K562 (cell line): ENCODE results near the gene RHBDF2. TPM values are rescaled to one million over a fixed set of nuclear protein-coding genes. Genes with fewer than 3 reads are reported as not detected.

Experiments
- ATF3 ChIP-seq, 2 experiments: fragments of 450-650 bp in 1 of 2; sonication (generic) in 1 of 2; formaldehyde crosslinking in 1 of 2; IDR thresholded peaks in 1 of 2; conservative IDR thresholded peaks in 1 of 2; 2 replicates each; pipeline versions ENCODE4 v1.6.1 to v1.8.1; 2016 to 2023; ENCODE audit warnings: mild to moderate bottlenecking in 2 of 2, moderate library complexity in 2 of 2, inconsistent platforms in 1 of 2, missing genetic modification reagents in 1 of 2
- ATF7 ChIP-seq: fragments of 450-650 bp; IDR thresholded peaks from 2 replicates; pipeline ENCODE4 v1.7.1; 2014; ENCODE audit warnings: mild to moderate bottlenecking, moderate library complexity
- CREB1 ChIP-seq, 2 experiments: sonication (generic) in 1 of 2; formaldehyde crosslinking in 1 of 2; IDR thresholded peaks; 2 replicates each; pipeline versions ENCODE4 v1.6.1 to v1.8.0; 2012 to 2022; ENCODE audit warnings: inconsistent platforms in 1 of 2, mild to moderate bottlenecking in 1 of 2, missing genetic modification reagents in 1 of 2, moderate library complexity in 1 of 2
- HBP1 ChIP-seq: fragments of 450-650 bp; formaldehyde crosslinking; IDR thresholded peaks from 2 replicates; pipeline ENCODE4 v1.4.0; 2022; ENCODE audit warnings: missing genetic modification characterization
- HDAC3 ChIP-seq: fragments of 450-650 bp; IDR thresholded peaks from 2 replicates; pipeline ENCODE4 v1.6.1; 2018; ENCODE audit warnings: borderline replicate concordance, mild to moderate bottlenecking, moderate library complexity; ENCODE audit not compliant: partially characterized antibody
- NFIC ChIP-seq: fragments of 450-650 bp; IDR thresholded peaks from 2 replicates; pipeline ENCODE4 v1.6.1; 2017; ENCODE audit warnings: mild to moderate bottlenecking, inconsistent platforms
- PHB2 ChIP-seq: fragments of 450-650 bp; IDR thresholded peaks from 2 replicates; pipeline ENCODE4 v1.6.1; 2017; ENCODE audit warnings: low read depth
- SIX5 ChIP-seq, 2 experiments: IDR thresholded peaks; 2 replicates each; pipeline ENCODE4 v1.6.1; 2011; ENCODE audit warnings: low read length in 2 of 2, borderline replicate concordance in 1 of 2, low read depth in 1 of 2, mild to moderate bottlenecking in 1 of 2, moderate library complexity in 1 of 2; ENCODE audit not compliant: insufficient read depth in 1 of 2
- TCFL5 ChIP-seq: fragments of 250-450 bp; sonication (Bioruptor Pico); conservative IDR thresholded peaks from 2 replicates; pipeline ENCODE4 v1.6.1; 2021; ENCODE audit warnings: mild to moderate bottlenecking, moderate library complexity, matching md5 sums
- polyA plus RNA-seq, 8 experiments: library from polyadenylated mRNA; depleted of rRNA in 4 of 8; stranded (reverse) in 5 of 8; unstranded in 3 of 8; fragments of >200 nt; fragmentation: Nextera tagmentation in 2 of 8; fragmentation: Illumina TruSeq in 1 of 8; extraction: Ambion mirVana in 2 of 8; extraction: Trizol in 1 of 8; gene quantifications; 2 replicates each; pipeline versions ENCODE4 v1.2.1 to v1.2.3, GENCODE V29; 2011 to 2014; ENCODE audit warnings: inconsistent platforms in 1 of 8, missing spikeins in 1 of 8
- total RNA-seq, 7 experiments: library from RNA; depleted of rRNA in 6 of 7; stranded (reverse); fragments of >200 nt in 6 of 7; fragmentation: Illumina TruSeq in 2 of 7; extraction: Trizol in 2 of 7; gene quantifications; 2 replicates each; pipeline versions ENCODE4 v1.2.1 to v1.2.3, GENCODE V29; 2011 to 2021; ENCODE audit warnings: low replicate concordance in 1 of 7
- TF ChIP-seq, protein P1 (sequence below): fragments of 200-600 bp; sonication (generic); IDR thresholded peaks from one replicate; pipeline ENCODE4 v1.6.1; 2012; ENCODE audit warnings: mild to moderate bottlenecking, low read depth, low read length, inconsistent platforms

The RHBDF2 gene
- total and polyA plus RNA-seq, 9 of the 15 experiments (the other 6 are each of a cell fraction or from before 2014, with no cell fraction given), result 0.04 to 2.8 (median 1.1) TPM

DNA sequence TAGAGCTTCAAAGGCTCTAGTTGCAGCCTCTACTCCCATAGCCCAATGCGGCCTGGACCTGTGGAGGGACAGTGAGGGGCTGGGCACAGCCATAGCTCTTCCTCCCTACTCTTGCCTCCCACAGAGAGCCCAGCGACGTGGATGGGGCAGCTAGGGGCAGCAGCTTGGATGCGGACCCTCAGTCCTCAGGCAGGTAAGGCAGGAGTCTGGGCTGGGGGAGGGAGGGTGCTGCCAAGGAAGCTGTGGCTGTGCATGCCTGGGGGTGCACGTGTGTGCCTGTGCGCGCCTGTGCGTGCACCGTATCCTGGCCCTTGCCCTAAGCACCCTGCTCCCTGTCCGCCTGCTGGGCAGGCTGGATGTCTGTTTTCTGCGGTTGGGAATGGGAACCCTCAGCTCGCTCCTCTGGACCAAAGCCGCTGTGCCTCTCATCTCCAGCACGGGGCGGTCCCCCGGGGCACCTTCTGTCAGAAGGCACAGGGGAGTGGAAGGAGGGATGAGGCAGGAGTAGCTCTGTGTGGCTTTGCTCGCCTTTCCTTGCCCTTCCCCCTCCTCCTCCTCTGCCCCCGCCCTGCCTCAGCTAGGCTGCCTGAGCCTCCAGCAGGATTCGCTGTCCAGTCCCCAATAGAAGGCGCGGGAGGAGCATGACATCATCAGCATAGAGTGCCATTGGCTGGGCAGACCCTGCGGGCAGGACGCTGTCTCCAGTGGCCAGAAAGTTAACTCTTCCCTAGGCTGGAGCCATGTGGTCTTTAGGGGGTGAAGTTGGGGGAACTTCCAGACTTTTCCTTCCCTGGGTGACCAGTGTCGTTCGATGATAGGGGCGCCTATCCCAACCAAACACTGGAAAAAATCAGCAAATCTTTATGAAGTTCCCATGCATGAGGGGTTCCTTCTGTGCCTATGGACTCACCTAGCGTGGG, 39.4 kb upstream of the RHBDF2 start (continued):
- TF ChIP-seq, protein P1, sequence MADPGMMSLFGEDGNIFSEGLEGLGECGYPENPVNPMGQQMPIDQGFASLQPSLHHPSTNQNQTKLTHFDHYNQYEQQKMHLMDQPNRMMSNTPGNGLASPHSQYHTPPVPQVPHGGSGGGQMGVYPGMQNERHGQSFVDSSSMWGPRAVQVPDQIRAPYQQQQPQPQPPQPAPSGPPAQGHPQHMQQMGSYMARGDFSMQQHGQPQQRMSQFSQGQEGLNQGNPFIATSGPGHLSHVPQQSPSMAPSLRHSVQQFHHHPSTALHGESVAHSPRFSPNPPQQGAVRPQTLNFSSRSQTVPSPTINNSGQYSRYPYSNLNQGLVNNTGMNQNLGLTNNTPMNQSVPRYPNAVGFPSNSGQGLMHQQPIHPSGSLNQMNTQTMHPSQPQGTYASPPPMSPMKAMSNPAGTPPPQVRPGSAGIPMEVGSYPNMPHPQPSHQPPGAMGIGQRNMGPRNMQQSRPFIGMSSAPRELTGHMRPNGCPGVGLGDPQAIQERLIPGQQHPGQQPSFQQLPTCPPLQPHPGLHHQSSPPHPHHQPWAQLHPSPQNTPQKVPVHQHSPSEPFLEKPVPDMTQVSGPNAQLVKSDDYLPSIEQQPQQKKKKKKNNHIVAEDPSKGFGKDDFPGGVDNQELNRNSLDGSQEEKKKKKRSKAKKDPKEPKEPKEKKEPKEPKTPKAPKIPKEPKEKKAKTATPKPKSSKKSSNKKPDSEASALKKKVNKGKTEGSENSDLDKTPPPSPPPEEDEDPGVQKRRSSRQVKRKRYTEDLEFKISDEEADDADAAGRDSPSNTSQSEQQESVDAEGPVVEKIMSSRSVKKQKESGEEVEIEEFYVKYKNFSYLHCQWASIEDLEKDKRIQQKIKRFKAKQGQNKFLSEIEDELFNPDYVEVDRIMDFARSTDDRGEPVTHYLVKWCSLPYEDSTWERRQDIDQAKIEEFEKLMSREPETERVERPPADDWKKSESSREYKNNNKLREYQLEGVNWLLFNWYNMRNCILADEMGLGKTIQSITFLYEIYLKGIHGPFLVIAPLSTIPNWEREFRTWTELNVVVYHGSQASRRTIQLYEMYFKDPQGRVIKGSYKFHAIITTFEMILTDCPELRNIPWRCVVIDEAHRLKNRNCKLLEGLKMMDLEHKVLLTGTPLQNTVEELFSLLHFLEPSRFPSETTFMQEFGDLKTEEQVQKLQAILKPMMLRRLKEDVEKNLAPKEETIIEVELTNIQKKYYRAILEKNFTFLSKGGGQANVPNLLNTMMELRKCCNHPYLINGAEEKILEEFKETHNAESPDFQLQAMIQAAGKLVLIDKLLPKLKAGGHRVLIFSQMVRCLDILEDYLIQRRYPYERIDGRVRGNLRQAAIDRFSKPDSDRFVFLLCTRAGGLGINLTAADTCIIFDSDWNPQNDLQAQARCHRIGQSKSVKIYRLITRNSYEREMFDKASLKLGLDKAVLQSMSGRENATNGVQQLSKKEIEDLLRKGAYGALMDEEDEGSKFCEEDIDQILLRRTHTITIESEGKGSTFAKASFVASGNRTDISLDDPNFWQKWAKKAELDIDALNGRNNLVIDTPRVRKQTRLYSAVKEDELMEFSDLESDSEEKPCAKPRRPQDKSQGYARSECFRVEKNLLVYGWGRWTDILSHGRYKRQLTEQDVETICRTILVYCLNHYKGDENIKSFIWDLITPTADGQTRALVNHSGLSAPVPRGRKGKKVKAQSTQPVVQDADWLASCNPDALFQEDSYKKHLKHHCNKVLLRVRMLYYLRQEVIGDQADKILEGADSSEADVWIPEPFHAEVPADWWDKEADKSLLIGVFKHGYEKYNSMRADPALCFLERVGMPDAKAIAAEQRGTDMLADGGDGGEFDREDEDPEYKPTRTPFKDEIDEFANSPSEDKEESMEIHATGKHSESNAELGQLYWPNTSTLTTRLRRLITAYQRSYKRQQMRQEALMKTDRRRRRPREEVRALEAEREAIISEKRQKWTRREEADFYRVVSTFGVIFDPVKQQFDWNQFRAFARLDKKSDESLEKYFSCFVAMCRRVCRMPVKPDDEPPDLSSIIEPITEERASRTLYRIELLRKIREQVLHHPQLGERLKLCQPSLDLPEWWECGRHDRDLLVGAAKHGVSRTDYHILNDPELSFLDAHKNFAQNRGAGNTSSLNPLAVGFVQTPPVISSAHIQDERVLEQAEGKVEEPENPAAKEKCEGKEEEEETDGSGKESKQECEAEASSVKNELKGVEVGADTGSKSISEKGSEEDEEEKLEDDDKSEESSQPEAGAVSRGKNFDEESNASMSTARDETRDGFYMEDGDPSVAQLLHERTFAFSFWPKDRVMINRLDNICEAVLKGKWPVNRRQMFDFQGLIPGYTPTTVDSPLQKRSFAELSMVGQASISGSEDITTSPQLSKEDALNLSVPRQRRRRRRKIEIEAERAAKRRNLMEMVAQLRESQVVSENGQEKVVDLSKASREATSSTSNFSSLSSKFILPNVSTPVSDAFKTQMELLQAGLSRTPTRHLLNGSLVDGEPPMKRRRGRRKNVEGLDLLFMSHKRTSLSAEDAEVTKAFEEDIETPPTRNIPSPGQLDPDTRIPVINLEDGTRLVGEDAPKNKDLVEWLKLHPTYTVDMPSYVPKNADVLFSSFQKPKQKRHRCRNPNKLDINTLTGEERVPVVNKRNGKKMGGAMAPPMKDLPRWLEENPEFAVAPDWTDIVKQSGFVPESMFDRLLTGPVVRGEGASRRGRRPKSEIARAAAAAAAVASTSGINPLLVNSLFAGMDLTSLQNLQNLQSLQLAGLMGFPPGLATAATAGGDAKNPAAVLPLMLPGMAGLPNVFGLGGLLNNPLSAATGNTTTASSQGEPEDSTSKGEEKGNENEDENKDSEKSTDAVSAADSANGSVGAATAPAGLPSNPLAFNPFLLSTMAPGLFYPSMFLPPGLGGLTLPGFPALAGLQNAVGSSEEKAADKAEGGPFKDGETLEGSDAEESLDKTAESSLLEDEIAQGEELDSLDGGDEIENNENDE, result no peak
- TF ChIP-seq CREB1 (IDR thresholded peaks at IDR 0.05) (peak; percentile 53), CREB1 (CRISPR knock-in tag; IDR thresholded peaks at IDR 0.05) (peak; percentile 56; the same call in 1 of the 2 replicates), HDAC3 (no peak), NFIC (no peak), SIX5 (IDR thresholded peaks at IDR 0.05; ENCODE audit: borderline replicate concordance in 1 of 2, insufficient read depth in 1 of 2, low read depth in 1 of 2, low read length in 2 of 2) (no peak), HBP1 (CRISPR knock-in tag) (no peak), ATF3 (IDR thresholded peaks at IDR 0.05) (peak; percentile 98), ATF3 (CRISPR knock-in tag; conservative IDR thresholded peaks at IDR 0.05) (0 out of 2 replicates have a peak, but pooled peaks have one; percentile 50), TCFL5 (CRISPR knock-in tag) (no peak), ATF7 (peak; percentile 99), PHB2 (no peak)
